ENCODE results near the gene CLBA1.

Gene CLBA1

GRCh38 chr14:104980611-104981531 lies 4.7 kb upstream of the CLBA1 start:
- no peak for DNase-seq

- DNase-seq = no peak
Measured at GRCh38 chr14:104981699-104982541, 3.7 kb upstream of the CLBA1 start.

- no peak for DNase-seq
Measured at GRCh38 chr14:104982548-104983230, 2.9 kb upstream of the CLBA1 start.

GRCh38 chr14:104983231-104983721 lies 2.3 kb upstream of the CLBA1 start:
- no peak for DNase-seq

- DNase-seq = no peak
Measured at GRCh38 chr14:104984056-104984894, 1.3 kb upstream of the CLBA1 start.

- no peak for DNase-seq
Measured at GRCh38 chr14:104986487-104987164, 1.0 kb downstream of the CLBA1 start.

GRCh38 chr14:104989236-104989950 lies 3.8 kb downstream of the CLBA1 start:
- DNase-seq = no peak

- no peak for DNase-seq
Measured at GRCh38 chr14:104989951-104990303, 4.3 kb downstream of the CLBA1 start.

- DNase-seq = no peak
Measured at GRCh38 chr14:104991896-104992230, 6.3 kb downstream of the CLBA1 start.

GRCh38 chr14:104992501-104992900 lies 6.9 kb downstream of the CLBA1 start:
- DNase-seq = no peak

- no peak for DNase-seq
Measured at GRCh38 chr14:104993306-104993705, 7.7 kb downstream of the CLBA1 start.

GRCh38 chr14:104993808-104994591 lies 8.4 kb downstream of the CLBA1 start:
- DNase-seq = no peak

- no peak for DNase-seq
Measured at GRCh38 chr14:104994978-104995377, 9.4 kb downstream of the CLBA1 start.

GRCh38 chr14:104996032-104996431 lies 10.4 kb downstream of the CLBA1 start:
- no peak for DNase-seq

GRCh38 chr14:104996483-104996882 lies 10.9 kb downstream of the CLBA1 start:
- no peak for DNase-seq

GRCh38 chr14:104998801-104999200 lies 13.2 kb downstream of the CLBA1 start:
- DNase-seq = no peak

GRCh38 chr14:104999361-104999760 lies 13.8 kb downstream of the CLBA1 start:
- DNase-seq = no peak

- no peak for DNase-seq
Measured at GRCh38 chr14:105005329-105005928, 19.8 kb downstream of the CLBA1 start.

- no peak for DNase-seq
Measured at GRCh38 chr14:105005929-105006830, 20.6 kb downstream of the CLBA1 start.
